Right forelimb (tissue), 1 donor: ENCODE data around the gene RANBP10.
"Not testable (repeated sequence)": the region's sequence is repeated elsewhere in the genome, so short reads cannot be mapped to it uniquely, and the experiment has no call there.

Experiments used
- DNase-seq: peaks from one replicate; pipeline ENCODE4 v3.0.0-alpha.2; 2018

The RANBP10 gene

GRCh38 chr16:67707790-67708189 is 98.6 kb downstream of the RANBP10 start:
- DNase-seq = no peak

GRCh38 chr16:67707210-67707609 is 99.2 kb downstream of the RANBP10 start:
- no peak for DNase-seq

- no peak for DNase-seq
These were observed 102.2 kb downstream of the RANBP10 start for GRCh38 chr16:67704110-67704509.

- DNase-seq = no peak
These were observed 102.7 kb downstream of the RANBP10 start for GRCh38 chr16:67703626-67704025.

GRCh38 chr16:67702130-67702529 is 104.2 kb downstream of the RANBP10 start:
- DNase-seq = no peak

- DNase-seq = no peak
These were observed 104.9 kb downstream of the RANBP10 start for GRCh38 chr16:67701420-67701819.

GRCh38 chr16:67699265-67699664 is 107.1 kb downstream of the RANBP10 start:
- DNase-seq = no peak

GRCh38 chr16:67697422-67698185 is 108.8 kb downstream of the RANBP10 start:
- no peak for DNase-seq

- no peak for DNase-seq
These were observed 111.7 kb downstream of the RANBP10 start for GRCh38 chr16:67694611-67695010.

- DNase-seq = not testable (repeated sequence)
These were observed 112.7 kb downstream of the RANBP10 start for GRCh38 chr16:67693517-67694285.

GRCh38 chr16:67685388-67686112 is 120.8 kb downstream of the RANBP10 start:
- no peak for DNase-seq

GRCh38 chr16:67683767-67684166 is 122.6 kb downstream of the RANBP10 start:
- no peak for DNase-seq

GRCh38 chr16:67679935-67680897 is 126.1 kb downstream of the RANBP10 start:
- no peak for DNase-seq

GRCh38 chr16:67678354-67679023 is 127.9 kb downstream of the RANBP10 start:
- DNase-seq = no peak

GRCh38 chr16:67677712-67678111 is 128.6 kb downstream of the RANBP10 start:
- no peak for DNase-seq

- no peak for DNase-seq
These were observed 129.4 kb downstream of the RANBP10 start for GRCh38 chr16:67676939-67677338.

- no peak for DNase-seq
These were observed 129.8 kb downstream of the RANBP10 start for GRCh38 chr16:67676516-67676915.

GRCh38 chr16:67675999-67676398 is 130.4 kb downstream of the RANBP10 start:
- no peak for DNase-seq

- DNase-seq = no peak
These were observed 130.8 kb downstream of the RANBP10 start for GRCh38 chr16:67675579-67675935.

- no peak for DNase-seq
These were observed 131.3 kb downstream of the RANBP10 start for GRCh38 chr16:67674851-67675578.
